Right hindlimb (tissue), 1 donor: ENCODE data around the gene ICAM3.

Experiments used
- DNase-seq: peaks from one replicate; pipeline ENCODE4 v3.0.0-alpha.2; 2018

Gene ICAM3

GRCh38 chr19:10290876-10291553, 48.4 kb downstream of the ICAM3 start:
- peak; percentile 41 for DNase-seq

DNA sequence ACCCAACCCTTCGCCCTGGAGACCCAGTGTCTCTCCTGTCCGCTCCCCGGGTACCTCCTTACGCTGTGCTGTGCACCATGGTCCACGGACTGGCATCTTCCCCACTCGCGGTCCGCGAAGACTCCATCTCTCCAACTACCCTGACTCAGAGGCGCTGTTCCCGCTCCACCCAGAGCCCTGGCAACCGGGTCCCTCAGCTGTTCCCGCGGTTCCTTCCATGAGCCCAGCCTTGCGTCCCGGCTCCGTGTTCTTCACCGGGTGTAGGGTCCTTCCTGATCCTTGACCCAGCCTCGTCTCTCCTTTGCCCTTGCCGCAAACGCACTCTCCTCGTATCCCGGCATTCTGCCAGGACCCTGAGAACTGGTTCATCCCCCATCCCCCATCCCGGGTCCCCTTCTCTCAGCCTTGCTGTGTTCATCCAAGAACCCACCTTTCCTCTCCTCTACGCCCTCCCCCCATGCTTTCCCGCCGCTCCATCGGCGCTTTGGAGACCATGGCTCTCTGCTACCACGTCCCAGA, 49.0 kb downstream of the ICAM3 start:
- no peak for DNase-seq

DNA sequence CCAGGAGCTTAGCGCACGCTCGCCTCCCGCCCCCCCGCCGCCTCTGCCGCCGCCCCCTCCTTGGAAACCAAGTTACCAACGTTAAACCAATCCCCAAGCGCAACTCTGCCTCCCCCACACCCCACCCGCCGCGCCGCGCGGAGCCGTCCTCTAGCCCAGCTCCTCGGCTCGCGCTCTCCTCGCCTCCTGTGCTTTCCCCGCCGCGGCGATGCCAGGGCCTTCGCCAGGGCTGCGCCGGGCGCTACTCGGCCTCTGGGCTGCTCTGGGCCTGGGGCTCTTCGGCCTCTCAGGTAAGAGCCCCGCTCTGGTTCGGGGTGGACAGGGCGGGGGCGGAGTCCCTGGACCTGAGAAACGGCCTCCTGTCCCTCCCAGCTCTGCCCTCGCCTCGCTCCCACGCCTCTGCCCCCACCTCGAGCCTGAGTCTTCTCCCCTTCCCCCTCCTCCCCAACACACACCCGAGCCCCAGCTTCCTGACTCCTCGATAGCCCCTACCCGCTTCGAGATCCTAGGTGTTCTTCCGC, 49.5 kb downstream of the ICAM3 start, which contains the start of gene ICAM5:
ICAM5 (plus strand) TSS at position 117 of the 521 bp plus-strand sequence; CDS start at position 209, 92 bp downstream.
- no peak for DNase-seq

- DNase-seq = peak; percentile 41
Measured at GRCh38 chr19:10289167-10289835, 50.1 kb downstream of the ICAM3 start.

GRCh38 chr19:10288662-10289166, 50.7 kb downstream of the ICAM3 start:
- peak; percentile 55 for DNase-seq

DNA sequence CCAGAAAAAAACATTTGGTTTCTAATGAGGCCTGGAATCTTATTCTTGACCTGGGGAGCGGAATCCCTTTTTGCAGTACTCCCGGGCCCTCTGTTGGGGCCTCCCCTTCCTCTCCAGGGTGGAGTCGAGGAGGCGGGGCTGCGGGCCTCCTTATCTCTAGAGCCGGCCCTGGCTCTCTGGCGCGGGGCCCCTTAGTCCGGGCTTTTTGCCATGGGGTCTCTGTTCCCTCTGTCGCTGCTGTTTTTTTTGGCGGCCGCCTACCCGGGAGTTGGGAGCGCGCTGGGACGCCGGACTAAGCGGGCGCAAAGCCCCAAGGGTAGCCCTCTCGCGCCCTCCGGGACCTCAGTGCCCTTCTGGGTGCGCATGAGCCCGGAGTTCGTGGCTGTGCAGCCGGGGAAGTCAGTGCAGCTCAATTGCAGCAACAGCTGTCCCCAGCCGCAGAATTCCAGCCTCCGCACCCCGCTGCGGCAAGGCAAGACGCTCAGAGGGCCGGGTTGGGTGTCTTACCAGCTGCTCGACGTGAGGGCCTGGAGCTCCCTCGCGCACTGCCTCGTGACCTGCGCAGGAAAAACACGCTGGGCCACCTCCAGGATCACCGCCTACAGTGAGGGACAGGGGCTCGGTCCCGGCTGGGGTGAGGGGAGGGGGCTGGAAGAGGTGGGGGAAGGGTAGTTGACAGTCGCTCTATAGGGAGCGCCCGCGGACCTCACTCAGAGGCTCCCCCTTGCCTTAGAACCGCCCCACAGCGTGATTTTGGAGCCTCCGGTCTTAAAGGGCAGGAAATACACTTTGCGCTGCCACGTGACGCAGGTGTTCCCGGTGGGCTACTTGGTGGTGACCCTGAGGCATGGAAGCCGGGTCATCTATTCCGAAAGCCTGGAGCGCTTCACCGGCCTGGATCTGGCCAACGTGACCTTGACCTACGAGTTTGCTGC, 52.4 kb downstream of the ICAM3 start, which contains the start of gene ICAM4:
ICAM4 (plus strand) TSS at position 153 of the 935 bp plus-strand sequence; CDS start at position 211, 58 bp downstream.
- peak; percentile 56 for DNase-seq

- no peak for DNase-seq
Measured at GRCh38 chr19:10285393-10285792, 54.0 kb downstream of the ICAM3 start.

DNA sequence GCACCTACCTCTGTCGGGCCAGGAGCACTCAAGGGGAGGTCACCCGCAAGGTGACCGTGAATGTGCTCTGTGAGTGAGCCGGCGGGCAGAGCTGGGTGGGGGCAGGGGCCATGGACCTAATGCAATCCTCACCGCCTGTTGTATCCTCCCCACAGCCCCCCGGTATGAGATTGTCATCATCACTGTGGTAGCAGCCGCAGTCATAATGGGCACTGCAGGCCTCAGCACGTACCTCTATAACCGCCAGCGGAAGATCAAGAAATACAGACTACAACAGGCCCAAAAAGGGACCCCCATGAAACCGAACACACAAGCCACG, 54.5 kb downstream of the ICAM3 start:
- no peak for DNase-seq

- DNase-seq = no peak
Measured at GRCh38 chr19:10284065-10284959, 55.1 kb downstream of the ICAM3 start.
